ENCODE data around the gene C1orf53.

The C1orf53 gene

DNA sequence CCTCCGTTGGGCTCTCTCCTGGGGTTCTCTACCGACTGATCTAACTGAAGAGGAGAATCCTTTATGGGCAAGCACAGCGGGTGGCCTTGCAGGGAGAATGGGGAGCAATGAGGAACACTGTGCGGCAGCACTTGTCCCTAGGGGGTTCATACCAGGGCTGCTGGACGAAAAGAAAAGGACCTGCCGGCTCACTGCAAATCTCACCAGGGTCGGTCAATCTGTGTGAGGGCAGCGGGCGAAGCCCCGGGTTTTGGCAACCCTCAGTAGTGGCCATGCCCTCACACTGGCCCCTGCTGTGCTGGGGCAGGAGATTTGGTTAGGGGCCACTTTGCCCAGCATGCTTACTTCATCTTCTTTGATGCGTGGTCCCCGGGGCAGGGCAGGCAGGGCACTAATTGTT is 20.6 kb downstream of the C1orf53 start:
- Histone ChIP-seq H3K9ac (ENCODE audit: low read length) (no peak overlapping the region), H3K79me2 (ENCODE audit: insufficient read depth, low read length) (no peaks in the 10 kb centered on the region), H3F3A (ENCODE audit: insufficient read depth) (no peaks in the 10 kb centered on the region), H2AFZ (ENCODE audit: low read depth, low read length, severe bottlenecking) (no peak overlapping the region), H3K4me2 (ENCODE audit: low read depth, low read length, poor library complexity, severe bottlenecking) (no peak overlapping the region), H3K4me3 (ENCODE audit: insufficient read depth, low read length, poor library complexity, severe bottlenecking) (no peak overlapping the region), H3K9me3 (ENCODE audit: insufficient read depth, low read length) (no peaks in the 10 kb centered on the region), H3K27me3 (ENCODE audit: low read length) (no peaks in the 10 kb centered on the region), H3K9me2 (replicated peaks; ENCODE audit: insufficient read depth, low read length) (no peaks in the 10 kb centered on the region), H3K27ac (ENCODE audit: low read depth, low read length) (no peak overlapping the region), H4K20me1 (ENCODE audit: low read depth, low read length) (no peaks in the 10 kb centered on the region), H3K36me3 (ENCODE audit: low read length) (no peaks in the 10 kb centered on the region)
- TF ChIP-seq EZH2phosphoT487 (conservative IDR thresholded peaks at IDR 0.05; ENCODE audit: low read length), result no peak
- TF ChIP-seq, protein P1, sequence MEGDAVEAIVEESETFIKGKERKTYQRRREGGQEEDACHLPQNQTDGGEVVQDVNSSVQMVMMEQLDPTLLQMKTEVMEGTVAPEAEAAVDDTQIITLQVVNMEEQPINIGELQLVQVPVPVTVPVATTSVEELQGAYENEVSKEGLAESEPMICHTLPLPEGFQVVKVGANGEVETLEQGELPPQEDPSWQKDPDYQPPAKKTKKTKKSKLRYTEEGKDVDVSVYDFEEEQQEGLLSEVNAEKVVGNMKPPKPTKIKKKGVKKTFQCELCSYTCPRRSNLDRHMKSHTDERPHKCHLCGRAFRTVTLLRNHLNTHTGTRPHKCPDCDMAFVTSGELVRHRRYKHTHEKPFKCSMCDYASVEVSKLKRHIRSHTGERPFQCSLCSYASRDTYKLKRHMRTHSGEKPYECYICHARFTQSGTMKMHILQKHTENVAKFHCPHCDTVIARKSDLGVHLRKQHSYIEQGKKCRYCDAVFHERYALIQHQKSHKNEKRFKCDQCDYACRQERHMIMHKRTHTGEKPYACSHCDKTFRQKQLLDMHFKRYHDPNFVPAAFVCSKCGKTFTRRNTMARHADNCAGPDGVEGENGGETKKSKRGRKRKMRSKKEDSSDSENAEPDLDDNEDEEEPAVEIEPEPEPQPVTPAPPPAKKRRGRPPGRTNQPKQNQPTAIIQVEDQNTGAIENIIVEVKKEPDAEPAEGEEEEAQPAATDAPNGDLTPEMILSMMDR (IDR thresholded peaks at IDR 0.05; ENCODE audit: insufficient read depth, low read length, poor library complexity, severe bottlenecking), result no peak

- H3K36me3 ChIP-seq (ENCODE audit: low read length), result no peaks in the 10 kb centered on the region
- H3K27me3 ChIP-seq (ENCODE audit: low read length), result no peaks in the 10 kb centered on the region
Measured at GRCh38 chr1:197924516-197925123, 22.2 kb downstream of the C1orf53 start.

DNA sequence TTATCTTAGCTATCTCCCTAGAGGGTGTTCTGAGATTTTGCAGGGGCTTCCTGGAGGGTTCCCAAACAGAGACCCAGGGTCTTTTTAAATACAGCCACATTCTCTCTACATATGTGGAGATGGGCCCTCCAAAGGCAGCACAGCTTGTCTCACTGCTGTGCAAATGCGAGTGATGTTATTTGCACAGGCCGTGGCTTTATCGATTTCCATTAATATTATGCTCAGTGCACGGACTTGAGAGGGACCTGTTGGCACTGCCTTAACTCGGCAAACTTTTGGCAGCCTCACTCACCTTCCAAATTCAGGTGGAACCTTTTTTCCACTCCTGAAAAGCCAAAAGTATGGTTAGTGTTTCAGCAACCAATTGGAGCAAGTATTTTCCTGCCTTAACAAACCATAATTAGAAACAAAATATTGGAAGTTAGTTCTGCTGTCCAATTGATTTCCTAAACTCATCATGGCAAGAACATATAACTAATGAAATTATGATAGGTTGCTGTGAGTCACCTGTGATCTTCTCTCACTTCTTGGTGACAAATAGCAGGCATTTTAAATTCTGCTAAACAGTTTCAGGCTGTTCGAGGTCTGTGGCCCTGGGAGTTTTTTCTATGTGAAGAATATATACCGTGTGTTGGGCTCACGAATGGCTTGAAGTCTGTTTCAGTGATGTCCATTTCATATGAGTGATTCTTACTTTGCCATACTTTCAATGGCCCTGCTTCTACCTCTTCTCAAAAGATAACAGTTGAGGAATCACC is 25.7 kb downstream of the C1orf53 start:
- peaks cover 6% of the 10 kb centered on the region; the same call in 1 of the 2 replicates for H3F3A ChIP-seq (ENCODE audit: insufficient read depth)
- H3K27me3 ChIP-seq (ENCODE audit: low read length), result no peaks in the 10 kb centered on the region
- TF ChIP-seq, protein P1 (IDR thresholded peaks at IDR 0.05; ENCODE audit: insufficient read depth, low read length, poor library complexity, severe bottlenecking), result no peak
- no peak for TF ChIP-seq EZH2phosphoT487 (conservative IDR thresholded peaks at IDR 0.05; ENCODE audit: low read length)
- H2AFZ ChIP-seq (ENCODE audit: low read depth, low read length, severe bottlenecking), result peak overlapping the region; percentile 77
- H3K4me2 ChIP-seq (ENCODE audit: low read depth, low read length, poor library complexity, severe bottlenecking), result peak overlapping the region; percentile 74
- no peaks in the 10 kb centered on the region for H4K20me1 ChIP-seq (ENCODE audit: low read depth, low read length)
- no peaks in the 10 kb centered on the region for H3K9me3 ChIP-seq (ENCODE audit: insufficient read depth, low read length)
- H3K27ac ChIP-seq (ENCODE audit: low read depth, low read length), result no peak overlapping the region
- H3K9me2 ChIP-seq (replicated peaks; ENCODE audit: insufficient read depth, low read length), result no peaks in the 10 kb centered on the region
- 0 out of 2 replicates have a peak overlapping the region, but pooled peaks have one; percentile 2 for H3K9ac ChIP-seq (ENCODE audit: low read length)
- peak overlapping the region; percentile 39 for H3K4me3 ChIP-seq (ENCODE audit: insufficient read depth, low read length, poor library complexity, severe bottlenecking)
- H3K79me2 ChIP-seq (ENCODE audit: insufficient read depth, low read length), result no peaks in the 10 kb centered on the region
- H3K36me3 ChIP-seq (ENCODE audit: low read length), result no peaks in the 10 kb centered on the region

More at GRCh38 chr1:197924516-197925123, 22.2 kb downstream of the C1orf53 start:
- no peaks in the 10 kb centered on the region for H3K9me2 ChIP-seq (replicated peaks; ENCODE audit: insufficient read depth, low read length)
- H2AFZ ChIP-seq (ENCODE audit: low read depth, low read length, severe bottlenecking), result peak overlapping the region; percentile 5
- H3K4me2 ChIP-seq (ENCODE audit: low read depth, low read length, poor library complexity, severe bottlenecking), result no peak overlapping the region
- no peaks in the 10 kb centered on the region for H3K79me2 ChIP-seq (ENCODE audit: insufficient read depth, low read length)
- H3K27ac ChIP-seq (ENCODE audit: low read depth, low read length), result no peak overlapping the region
- H3K9me3 ChIP-seq (ENCODE audit: insufficient read depth, low read length), result no peaks in the 10 kb centered on the region
- TF ChIP-seq, protein P1 (IDR thresholded peaks at IDR 0.05; ENCODE audit: insufficient read depth, low read length, poor library complexity, severe bottlenecking), result peak; percentile 83
- no peak for TF ChIP-seq EZH2phosphoT487 (conservative IDR thresholded peaks at IDR 0.05; ENCODE audit: low read length)
- no peak overlapping the region for H3K9ac ChIP-seq (ENCODE audit: low read length)
- no peaks in the 10 kb centered on the region for H4K20me1 ChIP-seq (ENCODE audit: low read depth, low read length)
- no peak overlapping the region for H3K4me3 ChIP-seq (ENCODE audit: insufficient read depth, low read length, poor library complexity, severe bottlenecking)
- H3F3A ChIP-seq (ENCODE audit: insufficient read depth), result peaks cover 6% of the 10 kb centered on the region; the same call in 1 of the 2 replicates

All from SU-DHL-6 (cell line).